GM21528 (cell line): ENCODE data around the gene TPRG1.
A peak's percentile ranks its signal among the peaks of the same experiment; 100 is the strongest.

ENCODE experiments used
- ATAC-seq: cut with Tn5 transposase; IDR thresholded peaks from one replicate; pipeline ENCODE4 v1.9.1; 2021; ENCODE audit warnings: mild to moderate bottlenecking, moderate library complexity; ENCODE audit not compliant: unreplicated experiment, low FRiP score

Gene TPRG1

GRCh38 chr3:189276444-189277219 lies 104.9 kb downstream of the TPRG1 start:
- ATAC-seq, result no peak

DNA sequence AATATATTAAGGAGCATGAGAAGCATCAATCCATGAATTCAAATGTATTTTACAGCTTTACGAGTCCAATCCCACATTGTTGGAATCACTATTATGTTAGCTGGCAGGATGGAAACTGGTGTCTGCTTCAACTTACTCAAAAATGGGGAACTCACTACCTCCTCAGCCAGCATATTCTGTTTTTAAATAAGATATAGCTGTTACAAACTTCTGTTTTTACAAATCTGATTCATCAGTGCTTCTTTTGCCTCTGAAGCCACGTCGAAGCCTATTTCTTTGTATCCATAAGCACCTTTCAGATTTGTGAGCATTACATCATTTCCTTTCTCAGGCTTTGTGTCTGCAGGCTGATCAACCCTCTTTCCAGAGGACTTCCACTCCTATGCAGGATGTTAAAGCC lies 105.9 kb downstream of the TPRG1 start:
- ATAC-seq, result no peak

DNA sequence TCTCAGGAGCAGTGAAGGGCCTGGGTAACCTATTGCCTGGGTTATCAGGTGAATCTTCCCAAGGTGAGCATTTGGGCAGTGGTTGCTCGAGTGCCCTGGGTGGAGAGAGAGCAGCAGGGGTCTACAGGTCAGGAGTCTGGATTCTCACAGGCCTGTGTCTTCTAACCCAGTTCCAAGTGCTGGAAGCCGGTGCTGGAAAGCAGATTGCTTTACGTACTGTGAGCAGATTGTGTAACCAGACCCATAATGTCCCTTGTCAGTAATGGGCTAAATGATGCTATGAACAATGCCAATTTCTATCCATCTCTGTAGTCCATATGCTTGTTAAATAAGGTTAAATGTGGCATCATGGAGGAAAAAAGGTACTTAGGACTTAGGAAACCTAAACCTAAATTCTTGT lies 106.5 kb downstream of the TPRG1 start:
- no peak for ATAC-seq

DNA sequence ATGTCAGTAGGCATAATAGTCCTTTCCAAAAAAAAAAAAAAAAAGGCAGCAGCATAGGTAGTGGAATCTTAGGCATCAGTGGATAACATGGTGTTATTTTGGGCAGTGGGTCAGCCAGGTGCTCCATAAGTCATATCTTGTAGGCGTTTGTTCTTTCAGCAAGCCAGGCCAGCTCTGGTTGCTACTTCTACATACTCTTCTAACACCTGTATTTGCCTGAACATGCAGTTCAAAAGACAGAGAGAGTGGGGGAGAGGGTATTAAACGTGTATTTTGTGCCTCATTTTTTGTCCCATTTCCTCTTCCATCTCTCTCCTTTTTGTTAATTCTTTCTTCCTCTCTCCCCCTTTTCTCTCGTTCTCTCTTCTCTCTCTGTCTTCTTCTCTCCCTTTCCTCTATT lies 110.4 kb downstream of the TPRG1 start:
- ATAC-seq, result no peak

DNA sequence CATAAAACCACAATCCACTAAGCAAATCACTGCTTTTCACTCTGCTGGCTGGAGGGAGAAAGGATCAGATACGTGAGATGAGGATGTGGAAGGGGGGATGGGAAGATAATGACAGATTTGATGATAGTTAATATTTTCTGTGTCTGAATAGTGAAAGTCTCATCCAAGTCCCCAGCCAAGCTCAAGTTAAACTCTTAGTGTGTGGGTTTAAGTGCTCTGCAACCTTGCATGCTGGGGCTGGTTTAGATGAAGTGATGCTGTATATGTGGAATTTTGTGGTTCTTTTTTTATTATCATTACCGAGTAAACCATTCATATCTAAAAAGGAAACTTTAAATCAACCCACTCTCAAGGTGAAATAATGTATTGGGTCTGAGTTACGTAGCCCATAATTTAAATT lies 111.0 kb downstream of the TPRG1 start:
- ATAC-seq, result no peak

DNA sequence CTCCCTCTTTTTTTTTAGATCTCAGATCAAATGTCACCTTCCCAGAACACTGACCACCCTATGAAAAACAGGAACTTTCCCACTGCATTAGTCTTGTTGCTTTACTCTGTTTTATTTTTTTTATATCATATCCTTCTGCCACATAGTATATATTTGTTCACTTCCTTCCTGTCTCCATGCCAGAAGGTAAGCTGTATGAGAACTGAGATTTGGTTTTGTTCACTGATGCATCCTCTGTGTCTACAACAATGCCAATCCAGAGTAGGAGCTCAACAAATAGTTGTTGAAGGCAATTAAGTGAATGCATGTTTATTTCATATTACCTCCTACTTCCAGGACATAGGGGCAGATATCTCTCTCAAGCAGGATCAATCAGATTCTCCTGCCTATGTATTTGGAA lies 114.4 kb downstream of the TPRG1 start:
- no peak for ATAC-seq

DNA sequence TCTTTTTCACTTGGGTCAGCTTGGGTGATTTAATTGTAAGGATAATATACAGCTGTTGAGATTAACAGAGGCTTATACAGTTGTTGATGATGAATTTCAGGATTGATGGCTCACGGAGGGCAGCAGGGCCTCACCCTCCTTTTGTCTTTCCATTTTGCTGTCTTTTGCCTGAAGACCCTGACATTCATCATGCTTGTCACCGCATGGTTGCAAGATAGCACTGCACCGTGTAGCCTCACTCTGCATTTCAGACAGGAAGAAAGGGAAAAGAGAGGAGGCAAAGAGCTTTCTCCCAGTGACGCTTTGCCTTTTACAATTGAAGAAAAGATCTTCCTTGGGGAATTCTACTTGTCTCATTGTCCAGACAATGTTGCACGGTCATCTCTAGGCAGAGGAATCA lies 115.1 kb downstream of the TPRG1 start:
- no peak for ATAC-seq

DNA sequence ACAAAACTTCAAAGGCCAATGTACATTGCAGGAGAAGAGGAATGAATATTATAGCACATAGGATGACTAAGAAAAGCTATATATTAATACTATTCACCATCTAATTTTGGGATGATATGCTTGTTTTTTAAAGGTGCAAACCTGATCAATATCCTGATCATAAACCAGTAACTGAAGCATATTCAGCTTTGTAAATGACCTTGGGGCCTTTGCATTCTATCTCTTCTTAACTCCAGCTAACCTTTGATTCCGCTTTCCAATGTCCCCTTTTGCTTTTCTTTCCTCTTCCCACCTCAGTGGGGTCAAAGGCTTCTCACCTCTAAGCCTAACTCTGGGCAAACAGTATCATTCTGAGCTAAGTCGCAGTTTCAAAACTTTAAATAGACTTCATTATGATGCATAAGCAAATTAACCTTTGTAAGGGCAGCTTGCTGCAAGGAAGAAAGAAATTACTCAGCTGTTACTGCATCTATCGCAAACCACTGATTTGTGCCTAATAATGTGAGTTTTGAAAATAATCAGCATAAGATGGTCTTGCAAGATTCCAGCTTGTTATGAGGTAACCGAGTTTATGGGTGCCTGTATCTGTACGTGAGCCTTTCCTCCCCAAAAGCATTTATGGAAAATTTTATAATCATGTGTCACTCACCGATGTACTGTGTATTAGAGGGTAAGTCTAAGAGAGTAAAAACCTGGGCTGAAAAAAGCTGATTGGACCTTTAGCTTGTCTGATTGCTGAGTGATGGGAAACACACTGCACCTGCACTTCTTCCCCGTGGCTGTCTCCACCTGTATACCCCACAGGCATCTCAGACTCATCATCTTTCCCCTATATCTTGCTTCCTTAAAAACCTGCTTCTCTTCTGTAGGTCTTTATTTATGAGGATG lies 116.8 kb downstream of the TPRG1 start:
- peak; percentile 97 for ATAC-seq

DNA sequence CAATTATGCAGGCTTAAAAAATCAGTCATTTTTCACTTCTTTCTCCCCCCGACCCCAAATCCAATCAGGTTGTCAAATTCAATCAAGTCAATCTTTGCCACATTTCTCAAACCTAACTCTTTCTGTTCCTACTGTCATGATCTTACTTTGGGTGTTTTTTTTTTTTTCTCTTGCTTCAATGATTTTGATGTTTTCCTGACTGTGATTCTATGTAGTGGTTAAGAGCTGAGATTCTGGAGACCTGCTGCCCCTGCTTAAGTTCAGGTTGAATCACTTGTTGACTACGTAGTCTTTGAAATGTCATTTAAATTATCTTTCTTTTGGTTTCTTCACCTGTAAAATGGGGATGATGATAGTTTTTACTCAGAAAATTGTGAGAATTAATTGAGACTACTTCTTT lies 117.5 kb downstream of the TPRG1 start:
- ATAC-seq, result no peak

GRCh38 chr3:189292667-189293484 lies 121.1 kb downstream of the TPRG1 start:
- no peak for ATAC-seq

DNA sequence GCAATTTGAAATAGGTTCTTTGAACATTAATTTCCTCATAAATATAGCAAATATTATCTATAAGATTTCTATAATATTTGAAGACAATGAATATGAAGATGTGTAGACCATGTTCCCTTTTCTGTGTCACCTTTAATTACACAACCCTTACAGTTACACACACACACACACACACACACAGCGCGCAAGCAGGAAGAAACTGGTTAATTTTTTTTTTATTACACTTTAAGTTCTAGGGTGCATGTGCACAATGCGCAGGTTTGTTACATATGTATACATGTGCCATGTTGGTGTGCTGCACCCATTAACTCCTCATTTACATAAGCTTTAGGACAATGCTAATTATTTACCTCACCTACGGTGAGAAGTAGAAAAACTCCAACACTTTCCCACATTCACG lies 122.9 kb downstream of the TPRG1 start:
- no peak for ATAC-seq

GRCh38 chr3:189295089-189295488 lies 123.3 kb downstream of the TPRG1 start:
- ATAC-seq, result no peak

- no peak for ATAC-seq
Measured at GRCh38 chr3:189297932-189298331, 126.2 kb downstream of the TPRG1 start.

GRCh38 chr3:189298469-189299375 lies 127.0 kb downstream of the TPRG1 start:
- no peak for ATAC-seq

- no peak for ATAC-seq
Measured at GRCh38 chr3:189300345-189300744, 128.6 kb downstream of the TPRG1 start.

GRCh38 chr3:189301479-189301878 lies 129.7 kb downstream of the TPRG1 start:
- no peak for ATAC-seq

- no peak for ATAC-seq
Measured at GRCh38 chr3:189303584-189303983, 131.8 kb downstream of the TPRG1 start.

GRCh38 chr3:189304465-189305351 lies 132.9 kb downstream of the TPRG1 start:
- ATAC-seq, result no peak

- ATAC-seq, result no peak
Measured at GRCh38 chr3:189305412-189305811, 133.6 kb downstream of the TPRG1 start.
